ENCODE data around the gene TMTC4.

Gene TMTC4

GRCh38 chr13:100634696-100635095, 39.9 kb downstream of the TMTC4 start:
- DNase-seq (ENCODE audit: low read depth): no peak
- no peak overlapping the region for H3K4me3 ChIP-seq (ENCODE audit: low read depth, low read length)
- TF ChIP-seq CTCF (IDR thresholded peaks at IDR 0.05; ENCODE audit: low read depth, low read length): no peak
- no peak for TF ChIP-seq POLR2A (IDR thresholded peaks at IDR 0.05; ENCODE audit: extremely low read depth, insufficient read length)
- TF ChIP-seq MYC (IDR thresholded peaks at IDR 0.05; ENCODE audit: low read depth, low read length): no peak

- no peak overlapping the region for H3K4me3 ChIP-seq (ENCODE audit: low read depth, low read length)
- DNase-seq (ENCODE audit: low read depth): no peak
- TF ChIP-seq POLR2A (IDR thresholded peaks at IDR 0.05; ENCODE audit: extremely low read depth, insufficient read length) (no peak), MAX (IDR thresholded peaks at IDR 0.05; ENCODE audit: low read depth, low read length) (no peak), MYC (IDR thresholded peaks at IDR 0.05; ENCODE audit: low read depth, low read length) (no peak), CTCF (IDR thresholded peaks at IDR 0.05; ENCODE audit: low read depth, low read length) (no peak)
Observed at GRCh38 chr13:100633461-100633860, 41.1 kb downstream of the TMTC4 start.

- TF ChIP-seq MYC (IDR thresholded peaks at IDR 0.05; ENCODE audit: low read depth, low read length): no peak
- no peak for TF ChIP-seq CTCF (IDR thresholded peaks at IDR 0.05; ENCODE audit: low read depth, low read length)
- no peak for TF ChIP-seq POLR2A (IDR thresholded peaks at IDR 0.05; ENCODE audit: extremely low read depth, insufficient read length)
- TF ChIP-seq MAX (IDR thresholded peaks at IDR 0.05; ENCODE audit: low read depth, low read length): no peak
- DNase-seq (ENCODE audit: low read depth): no peak
- H3K4me3 ChIP-seq (ENCODE audit: low read depth, low read length): no peak overlapping the region
Observed at GRCh38 chr13:100630555-100630954, 44.0 kb downstream of the TMTC4 start.

- H3K4me3 ChIP-seq (ENCODE audit: low read depth, low read length): no peak overlapping the region
- no peak for TF ChIP-seq POLR2A (IDR thresholded peaks at IDR 0.05; ENCODE audit: extremely low read depth, insufficient read length)
- no peak for TF ChIP-seq MAX (IDR thresholded peaks at IDR 0.05; ENCODE audit: low read depth, low read length)
- TF ChIP-seq CTCF (IDR thresholded peaks at IDR 0.05; ENCODE audit: low read depth, low read length): no peak
- TF ChIP-seq MYC (IDR thresholded peaks at IDR 0.05; ENCODE audit: low read depth, low read length): no peak
- DNase-seq (ENCODE audit: low read depth): no peak
Observed at GRCh38 chr13:100627120-100627519, 47.5 kb downstream of the TMTC4 start.

GRCh38 chr13:100625447-100625846, 49.1 kb downstream of the TMTC4 start:
- no peak overlapping the region for H3K4me3 ChIP-seq (ENCODE audit: low read depth, low read length)
- no peak for DNase-seq (ENCODE audit: low read depth)
- TF ChIP-seq CTCF (IDR thresholded peaks at IDR 0.05; ENCODE audit: low read depth, low read length) (no peak), MAX (IDR thresholded peaks at IDR 0.05; ENCODE audit: low read depth, low read length) (no peak), POLR2A (IDR thresholded peaks at IDR 0.05; ENCODE audit: extremely low read depth, insufficient read length) (no peak), MYC (IDR thresholded peaks at IDR 0.05; ENCODE audit: low read depth, low read length) (no peak)

GRCh38 chr13:100620792-100621191, 53.8 kb downstream of the TMTC4 start:
- H3K4me3 ChIP-seq (ENCODE audit: low read depth, low read length): no peak overlapping the region
- TF ChIP-seq CTCF (IDR thresholded peaks at IDR 0.05; ENCODE audit: low read depth, low read length): no peak
- TF ChIP-seq MYC (IDR thresholded peaks at IDR 0.05; ENCODE audit: low read depth, low read length): no peak
- TF ChIP-seq POLR2A (IDR thresholded peaks at IDR 0.05; ENCODE audit: extremely low read depth, insufficient read length): no peak
- TF ChIP-seq MAX (IDR thresholded peaks at IDR 0.05; ENCODE audit: low read depth, low read length): no peak
- DNase-seq (ENCODE audit: low read depth): no peak

Measured in NB4 (cell line).